ENCODE results near the gene CRACR2A. TPM values are rescaled to one million over a fixed set of nuclear protein-coding genes. Genes with fewer than 3 reads are reported as not detected.

Gene CRACR2A
- total RNA-seq, 1 experiment from 2014 or later, result 0.92 TPM

DNA sequence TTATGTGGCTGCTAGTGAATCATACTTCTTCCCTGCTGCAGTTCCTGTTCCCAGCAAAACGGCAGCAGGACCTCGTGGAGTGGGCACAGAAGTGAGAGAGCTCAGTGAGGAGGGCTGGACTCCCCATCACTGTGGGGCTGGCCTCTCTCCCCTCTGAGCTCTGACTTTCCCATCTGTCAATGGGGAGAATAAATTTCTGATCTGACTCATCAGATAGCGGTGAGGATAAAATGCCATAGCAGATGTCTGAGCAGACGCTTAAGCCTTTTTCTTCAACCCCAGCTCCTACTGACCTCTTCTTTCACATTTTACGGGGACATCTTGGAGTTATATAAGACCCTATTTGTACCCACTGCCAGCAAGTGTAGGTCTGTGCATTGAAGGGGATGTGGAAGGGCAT lies 116.6 kb downstream of the CRACR2A start:
- CTCF ChIA-PET, result no interaction called here

GRCh38 chr12:3634348-3634747 lies 118.6 kb downstream of the CRACR2A start:
- intact Hi-C loops (cut with micrococcal nuclease; ENCODE audit: unreplicated experiment), result no loop called here
- H3K36me3 ChIP-seq (ENCODE audit: control insufficient read depth, insufficient read depth, low read length), result no peaks in the 10 kb centered on the region
- no peak for ATAC-seq
- TF ChIP-seq POLR2AphosphoS5 (IDR thresholded peaks at IDR 0.05; ENCODE audit: low read depth, low read length) (no peak), CTCF (IDR thresholded peaks at IDR 0.05) (no peak), SIN3A (IDR thresholded peaks at IDR 0.05; ENCODE audit: borderline replicate concordance, insufficient read depth, low read depth, low read length) (no peak), TCF7L2 (IDR thresholded peaks at IDR 0.05; ENCODE audit: low read depth, low read length) (no peak)
- TF ChIP-seq, protein P1, sequence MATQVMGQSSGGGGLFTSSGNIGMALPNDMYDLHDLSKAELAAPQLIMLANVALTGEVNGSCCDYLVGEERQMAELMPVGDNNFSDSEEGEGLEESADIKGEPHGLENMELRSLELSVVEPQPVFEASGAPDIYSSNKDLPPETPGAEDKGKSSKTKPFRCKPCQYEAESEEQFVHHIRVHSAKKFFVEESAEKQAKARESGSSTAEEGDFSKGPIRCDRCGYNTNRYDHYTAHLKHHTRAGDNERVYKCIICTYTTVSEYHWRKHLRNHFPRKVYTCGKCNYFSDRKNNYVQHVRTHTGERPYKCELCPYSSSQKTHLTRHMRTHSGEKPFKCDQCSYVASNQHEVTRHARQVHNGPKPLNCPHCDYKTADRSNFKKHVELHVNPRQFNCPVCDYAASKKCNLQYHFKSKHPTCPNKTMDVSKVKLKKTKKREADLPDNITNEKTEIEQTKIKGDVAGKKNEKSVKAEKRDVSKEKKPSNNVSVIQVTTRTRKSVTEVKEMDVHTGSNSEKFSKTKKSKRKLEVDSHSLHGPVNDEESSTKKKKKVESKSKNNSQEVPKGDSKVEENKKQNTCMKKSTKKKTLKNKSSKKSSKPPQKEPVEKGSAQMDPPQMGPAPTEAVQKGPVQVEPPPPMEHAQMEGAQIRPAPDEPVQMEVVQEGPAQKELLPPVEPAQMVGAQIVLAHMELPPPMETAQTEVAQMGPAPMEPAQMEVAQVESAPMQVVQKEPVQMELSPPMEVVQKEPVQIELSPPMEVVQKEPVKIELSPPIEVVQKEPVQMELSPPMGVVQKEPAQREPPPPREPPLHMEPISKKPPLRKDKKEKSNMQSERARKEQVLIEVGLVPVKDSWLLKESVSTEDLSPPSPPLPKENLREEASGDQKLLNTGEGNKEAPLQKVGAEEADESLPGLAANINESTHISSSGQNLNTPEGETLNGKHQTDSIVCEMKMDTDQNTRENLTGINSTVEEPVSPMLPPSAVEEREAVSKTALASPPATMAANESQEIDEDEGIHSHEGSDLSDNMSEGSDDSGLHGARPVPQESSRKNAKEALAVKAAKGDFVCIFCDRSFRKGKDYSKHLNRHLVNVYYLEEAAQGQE (IDR thresholded peaks at IDR 0.05; ENCODE audit: insufficient read depth in 1 of 2, low read depth in 2 of 2, low read length in 1 of 2), result no peak
- DNase-seq (ENCODE audit: low read depth, low spot score), result no peak
- in situ Hi-C loops (cut with HindIII; ENCODE audit: low pct_unique_long_range_greater_than_20kb, low sequenced_read_pairs), result no loop called here
- no peak overlapping the region for H3K27ac ChIP-seq (ENCODE audit: low read length)
- H3K9me3 ChIP-seq (ENCODE audit: control insufficient read depth, insufficient read depth, low read depth, low read length), result no peaks in the 10 kb centered on the region
- CTCF ChIA-PET, result no interaction called here
- H3K4me1 ChIP-seq (ENCODE audit: control insufficient read depth, insufficient read depth, low read length), result no peaks in the 10 kb centered on the region
- POLR2A ChIA-PET, result no interaction called here
- no peak overlapping the region for H3K4me3 ChIP-seq (ENCODE audit: low read depth in 2 of 2, low read length in 2 of 2)
- no peaks in the 10 kb centered on the region for H3K27me3 ChIP-seq (ENCODE audit: control insufficient read depth, insufficient read depth, low read length)
- no TSS peak for BruUV-seq (replicated peaks)

More for the DNA sequence above, 116.6 kb downstream of the CRACR2A start:
- Histone ChIP-seq H3K27me3 (ENCODE audit: control insufficient read depth, insufficient read depth, low read length) (no peaks in the 10 kb centered on the region), H3K4me3 (ENCODE audit: low read depth in 2 of 2, low read length in 2 of 2) (no peak overlapping the region), H3K27ac (ENCODE audit: low read length) (no peak overlapping the region), H3K4me1 (ENCODE audit: control insufficient read depth, insufficient read depth, low read length) (no peaks in the 10 kb centered on the region), H3K36me3 (ENCODE audit: control insufficient read depth, insufficient read depth, low read length) (no peaks in the 10 kb centered on the region), H3K9me3 (ENCODE audit: control insufficient read depth, insufficient read depth, low read depth, low read length) (no peaks in the 10 kb centered on the region)
- DNase-seq (ENCODE audit: low read depth, low spot score), result no peak
- TF ChIP-seq SIN3A (IDR thresholded peaks at IDR 0.05; ENCODE audit: borderline replicate concordance, insufficient read depth, low read depth, low read length) (no peak), POLR2AphosphoS5 (IDR thresholded peaks at IDR 0.05; ENCODE audit: low read depth, low read length) (no peak), TCF7L2 (IDR thresholded peaks at IDR 0.05; ENCODE audit: low read depth, low read length) (no peak), CTCF (IDR thresholded peaks at IDR 0.05) (no peak)
- TF ChIP-seq, protein P1 (IDR thresholded peaks at IDR 0.05; ENCODE audit: insufficient read depth in 1 of 2, low read depth in 2 of 2, low read length in 1 of 2), result no peak
- in situ Hi-C loops (cut with HindIII; ENCODE audit: low pct_unique_long_range_greater_than_20kb, low sequenced_read_pairs), result no loop called here
- POLR2A ChIA-PET, result no interaction called here
- ATAC-seq, result no peak
- BruUV-seq (replicated peaks), result no TSS peak
- intact Hi-C loops (cut with micrococcal nuclease; ENCODE audit: unreplicated experiment), result no loop called here

Measured in Panc1 (cell line).